ENCODE measurements around the gene FHL2. TPM values are rescaled to one million over a fixed set of nuclear protein-coding genes. Genes with fewer than 3 reads are reported as not detected.
"Not testable (repeated sequence)": the region's sequence is repeated elsewhere in the genome, so short reads cannot be mapped to it uniquely, and the experiment has no call there.

The FHL2 gene
- total and polyA plus RNA-seq, 7 donors, result 24.7 to 114 (median 35.4) TPM

DNA sequence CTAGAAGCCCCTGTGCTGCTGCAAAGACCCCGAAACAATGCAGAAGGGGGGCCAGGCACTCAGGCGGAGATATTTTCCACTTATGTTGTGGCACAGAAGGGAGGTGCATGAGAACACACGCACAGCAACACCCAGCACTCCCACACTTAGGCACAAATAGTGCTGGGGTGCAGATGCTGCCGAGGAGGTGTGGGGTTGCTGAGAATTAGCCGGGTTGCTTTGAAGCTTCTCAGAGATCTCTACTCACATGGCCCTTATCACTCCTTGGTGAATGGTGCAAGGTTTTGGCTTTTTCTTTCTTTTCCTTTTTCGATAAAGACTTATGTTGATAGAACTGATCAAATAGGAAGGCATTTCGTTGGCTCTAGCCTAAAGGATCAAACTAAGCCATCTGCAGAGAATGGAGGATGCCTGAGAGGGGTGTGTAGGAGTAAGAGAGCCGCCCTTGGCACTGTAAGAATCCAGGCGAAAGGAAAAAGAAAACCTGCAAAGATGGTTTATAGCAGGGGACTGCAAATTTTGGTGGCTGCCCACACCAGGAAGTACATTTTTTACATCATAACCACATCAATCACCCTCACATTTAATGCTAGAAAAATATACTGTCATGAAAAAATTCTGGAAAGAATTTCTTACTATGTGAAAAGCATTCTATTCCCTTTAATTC is 27.9 kb upstream of the FHL2 start:
- 75 to 81% (median 79%) methylated on average over 9 of the region's 9 CpGs for WGBS, 3 donors
- Histone ChIP-seq H3K4me1 (peaks cover under 1% of the 10 kb centered on the region), H3K27me3 (ENCODE audit: insufficient read depth in 3 of 3, low read length in 2 of 3) (no peaks in the 10 kb centered on the region), H3K27ac (no peak overlapping the region), H3K9me3 (no peaks in the 10 kb centered on the region), H3K36me3 (ENCODE audit: insufficient read depth in 1 of 2, low read depth in 1 of 2) (no peaks in the 10 kb centered on the region), H3K4me3 (no peak overlapping the region)
- intact Hi-C loops (cut with DNase I), result no loop called here
- ATAC-seq, result no peak
- no peak for TF ChIP-seq CTCF (IDR thresholded peaks at IDR 0.05)
- no peak for DNase-seq

- no peak for ATAC-seq
- H3K4me1 ChIP-seq, result no peaks in the 10 kb centered on the region
- DNase-seq, result no peak
- intact Hi-C loops (cut with DNase I), result no loop called here
- 64 to 68% (median 64%) methylated on average over 6 of the region's 6 CpGs for WGBS, 3 donors
- no peaks in the 10 kb centered on the region for H3K27me3 ChIP-seq (ENCODE audit: insufficient read depth in 3 of 3, low read length in 2 of 3)
- H3K9me3 ChIP-seq, result no peaks in the 10 kb centered on the region
- no peak overlapping the region for H3K27ac ChIP-seq
- H3K36me3 ChIP-seq (ENCODE audit: insufficient read depth in 1 of 2, low read depth in 1 of 2), result no peaks in the 10 kb centered on the region
- no peak for TF ChIP-seq CTCF (IDR thresholded peaks at IDR 0.05)
- H3K4me3 ChIP-seq, result no peak overlapping the region
These were observed 27.2 kb upstream of the FHL2 start for GRCh38 chr2:105425936-105426625.

- H3K4me3 ChIP-seq; H3K36me3 ChIP-seq (ENCODE audit: insufficient read depth in 1 of 2, low read depth in 1 of 2); H3K4me1 ChIP-seq; H3K27me3 ChIP-seq (ENCODE audit: insufficient read depth in 3 of 3, low read length in 2 of 3); H3K9me3 ChIP-seq; H3K27ac ChIP-seq; intact Hi-C loops (cut with DNase I); ATAC-seq; DNase-seq: not testable (repeated sequence)
- 83 to 96% (median 93%) methylated on average over 3 of the region's 3 CpGs for WGBS, 3 donors
These were observed 26.0 kb upstream of the FHL2 start for GRCh38 chr2:105424836-105425235.

DNA sequence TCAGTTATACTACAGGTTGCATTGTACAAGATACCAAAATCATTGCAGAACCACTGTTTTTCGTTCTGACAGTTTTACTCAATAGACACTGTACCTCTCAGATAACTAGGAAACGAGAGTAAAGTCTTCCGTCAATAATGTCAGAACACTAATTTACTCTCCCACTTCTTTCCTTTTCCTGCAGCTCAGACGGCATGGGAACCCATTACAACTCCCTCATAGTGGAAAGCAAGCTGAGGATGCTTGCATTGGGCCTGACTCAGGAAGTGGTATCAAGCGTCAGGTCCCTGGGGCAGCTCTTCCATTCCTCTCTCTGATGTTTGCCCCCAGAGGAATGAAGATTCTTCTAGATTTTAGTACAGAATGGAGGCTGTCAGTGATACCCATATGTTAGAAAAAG is 23.9 kb upstream of the FHL2 start:
- no peak overlapping the region for H3K4me3 ChIP-seq
- no peaks in the 10 kb centered on the region for H3K27me3 ChIP-seq (ENCODE audit: insufficient read depth in 3 of 3, low read length in 2 of 3)
- ATAC-seq (no peak), DNase-seq (no peak)
- H3K4me1 ChIP-seq, result no peaks in the 10 kb centered on the region
- H3K27ac ChIP-seq, result no peak overlapping the region
- TF ChIP-seq CTCF (IDR thresholded peaks at IDR 0.05), result no peak
- H3K9me3 ChIP-seq, result no peaks in the 10 kb centered on the region
- no peaks in the 10 kb centered on the region for H3K36me3 ChIP-seq (ENCODE audit: insufficient read depth in 1 of 2, low read depth in 1 of 2)
- 76 to 92% (median 79%) methylated on average over 5 of the region's 5 CpGs for WGBS, 3 donors
- intact Hi-C loops (cut with DNase I), result no loop called here

DNA sequence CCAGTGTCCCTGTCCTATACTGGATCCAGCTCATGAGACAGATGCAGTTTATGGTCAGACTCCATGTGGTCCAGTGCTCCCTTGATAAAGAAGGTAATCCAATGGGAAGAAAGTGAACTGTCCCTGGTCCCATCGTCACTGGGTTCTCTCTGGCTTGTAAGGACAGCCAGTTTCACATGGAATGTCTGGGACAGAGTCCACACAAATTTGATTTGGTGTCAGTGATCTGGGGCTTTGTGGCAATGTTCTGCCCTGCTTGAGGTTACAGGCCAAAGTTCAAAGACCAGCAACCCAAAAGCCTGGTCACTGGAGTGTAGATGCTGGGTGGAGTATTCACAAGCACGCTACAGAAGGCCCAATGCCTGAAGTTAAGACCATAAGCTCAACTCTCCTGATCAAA is 22.2 kb upstream of the FHL2 start:
- intact Hi-C loops (cut with DNase I), result no loop called here
- TF ChIP-seq CTCF (IDR thresholded peaks at IDR 0.05), result no peak
- no peaks in the 10 kb centered on the region for H3K27me3 ChIP-seq (ENCODE audit: insufficient read depth in 3 of 3, low read length in 2 of 3)
- no peak for ATAC-seq
- WGBS, 3 donors, result 57 to 80% (median 63%) methylated on average over 2 of the region's 2 CpGs
- H3K9me3 ChIP-seq, result no peaks in the 10 kb centered on the region
- no peak overlapping the region for H3K27ac ChIP-seq
- H3K4me3 ChIP-seq, result no peak overlapping the region
- no peaks in the 10 kb centered on the region for H3K36me3 ChIP-seq (ENCODE audit: insufficient read depth in 1 of 2, low read depth in 1 of 2)
- H3K4me1 ChIP-seq, result no peaks in the 10 kb centered on the region
- no peak for DNase-seq
